IPS-NIHi7 (cell line): ENCODE results near the gene GPBAR1.

Experiments used
- DNase-seq: peaks from one replicate; pipeline ENCODE4 v3.0.0; 2012; ENCODE audit warnings: mixed read lengths; ENCODE audit errors: extremely low spot score

GPBAR1 gene

GRCh38 chr2:218260742-218261422, at the start of gene GPBAR1:
Gene GPBAR1, plus strand, starts transcription at chr2:218261015. Its CDS starts 1,710 bp downstream, at chr2:218262725.
- peak; percentile 74 for DNase-seq

GRCh38 chr2:218214116-218214515, 46.7 kb upstream of the GPBAR1 start:
- no peak for DNase-seq

GRCh38 chr2:218216336-218216673, 44.5 kb upstream of the GPBAR1 start:
- no peak for DNase-seq

- DNase-seq = peak; percentile 96
Measured at GRCh38 chr2:218216674-218217359, 44.0 kb upstream of the GPBAR1 start, which contains the start of gene ARPC2. Gene ARPC2, plus strand, starts transcription at chr2:218217189. Its CDS starts 282 bp downstream, at chr2:218217471.

GRCh38 chr2:218217360-218218267, 43.2 kb upstream of the GPBAR1 start:
- DNase-seq = peak; percentile 55

- DNase-seq = no peak
Measured at GRCh38 chr2:218218268-218219185, 42.3 kb upstream of the GPBAR1 start.

GRCh38 chr2:218219934-218220333, 40.9 kb upstream of the GPBAR1 start:
- no peak for DNase-seq

GRCh38 chr2:218221000-218221399, 39.8 kb upstream of the GPBAR1 start:
- DNase-seq = no peak

GRCh38 chr2:218223046-218223445, 37.8 kb upstream of the GPBAR1 start:
- no peak for DNase-seq

GRCh38 chr2:218224186-218224585, 36.6 kb upstream of the GPBAR1 start:
- DNase-seq = no peak

GRCh38 chr2:218226903-218227302, 33.9 kb upstream of the GPBAR1 start:
- DNase-seq = no peak

- no peak for DNase-seq
Measured at GRCh38 chr2:218228366-218229090, 32.3 kb upstream of the GPBAR1 start.

- no peak for DNase-seq
Measured at GRCh38 chr2:218229239-218229638, 31.6 kb upstream of the GPBAR1 start.

- DNase-seq = no peak
Measured at GRCh38 chr2:218229851-218230250, 31.0 kb upstream of the GPBAR1 start.

GRCh38 chr2:218230882-218231281, 29.9 kb upstream of the GPBAR1 start:
- DNase-seq = peak; percentile 19

- DNase-seq = no peak
Measured at GRCh38 chr2:218233543-218233942, 27.3 kb upstream of the GPBAR1 start.

- DNase-seq = no peak
Measured at GRCh38 chr2:218234521-218234920, 26.3 kb upstream of the GPBAR1 start.

- DNase-seq = no peak
Measured at GRCh38 chr2:218235017-218235416, 25.8 kb upstream of the GPBAR1 start.

GRCh38 chr2:218236829-218237228, 24.0 kb upstream of the GPBAR1 start:
- DNase-seq = no peak

- DNase-seq = no peak
Measured at GRCh38 chr2:218238887-218239286, 21.9 kb upstream of the GPBAR1 start.

- no peak for DNase-seq
Measured at GRCh38 chr2:218244204-218244603, 16.6 kb upstream of the GPBAR1 start.
